Ishikawa (cell line): ENCODE data around the gene COL28A1.
A peak's percentile ranks its signal among the peaks of the same experiment; 100 is the strongest.

Experiments
- CEBPB ChIP-seq: IDR thresholded peaks from 2 replicates; pipeline ENCODE4 v1.6.1; 2012
- CREB1 ChIP-seq: IDR thresholded peaks from 2 replicates; pipeline ENCODE4 v1.6.1; 2012; ENCODE audit warnings: low read depth
- EGR1 ChIP-seq: IDR thresholded peaks from 2 replicates; pipeline ENCODE4 v1.6.1; 2012
- EP300 ChIP-seq: IDR thresholded peaks from 2 replicates; pipeline ENCODE4 v1.6.1; 2012; ENCODE audit warnings: borderline replicate concordance
- FOXM1 ChIP-seq: IDR thresholded peaks from 2 replicates; pipeline ENCODE4 v1.6.1; 2012; ENCODE audit warnings: low read depth, borderline replicate concordance
- MAX ChIP-seq: IDR thresholded peaks from 2 replicates; pipeline ENCODE4 v1.6.1; 2012
- NFIC ChIP-seq: IDR thresholded peaks from 2 replicates; pipeline ENCODE4 v1.6.1; 2012
- RAD21 ChIP-seq: IDR thresholded peaks from 2 replicates; pipeline ENCODE4 v1.6.1; 2012; ENCODE audit warnings: low read depth
- TAF1 ChIP-seq: IDR thresholded peaks from 2 replicates; pipeline ENCODE4 v1.6.1; 2012; ENCODE audit warnings: low read depth, mild to moderate bottlenecking
- TCF12 ChIP-seq: IDR thresholded peaks from 2 replicates; pipeline ENCODE4 v1.6.1; 2012; ENCODE audit warnings: low read depth
- TEAD4 ChIP-seq: IDR thresholded peaks from 2 replicates; pipeline ENCODE4 v1.6.1; 2012
- USF1 ChIP-seq: IDR thresholded peaks from 2 replicates; pipeline ENCODE4 v1.6.1; 2012
- YY1 ChIP-seq: IDR thresholded peaks from 2 replicates; pipeline ENCODE4 v1.6.1; 2012; ENCODE audit warnings: low read depth
- ZBTB7A ChIP-seq: IDR thresholded peaks from 2 replicates; pipeline ENCODE4 v1.6.1; 2012; ENCODE audit warnings: low read depth
- TF ChIP-seq, protein P1 (sequence below): IDR thresholded peaks from 2 replicates; pipeline ENCODE4 v1.6.1; 2012; ENCODE audit warnings: low read depth, mild to moderate bottlenecking

COL28A1 gene

GRCh38 chr7:7496311-7496710 is 39.4 kb downstream of the COL28A1 start:
- no peak for TF ChIP-seq MAX
- no peak for TF ChIP-seq FOXM1
- TF ChIP-seq ZBTB7A = no peak
- TF ChIP-seq, protein P1, sequence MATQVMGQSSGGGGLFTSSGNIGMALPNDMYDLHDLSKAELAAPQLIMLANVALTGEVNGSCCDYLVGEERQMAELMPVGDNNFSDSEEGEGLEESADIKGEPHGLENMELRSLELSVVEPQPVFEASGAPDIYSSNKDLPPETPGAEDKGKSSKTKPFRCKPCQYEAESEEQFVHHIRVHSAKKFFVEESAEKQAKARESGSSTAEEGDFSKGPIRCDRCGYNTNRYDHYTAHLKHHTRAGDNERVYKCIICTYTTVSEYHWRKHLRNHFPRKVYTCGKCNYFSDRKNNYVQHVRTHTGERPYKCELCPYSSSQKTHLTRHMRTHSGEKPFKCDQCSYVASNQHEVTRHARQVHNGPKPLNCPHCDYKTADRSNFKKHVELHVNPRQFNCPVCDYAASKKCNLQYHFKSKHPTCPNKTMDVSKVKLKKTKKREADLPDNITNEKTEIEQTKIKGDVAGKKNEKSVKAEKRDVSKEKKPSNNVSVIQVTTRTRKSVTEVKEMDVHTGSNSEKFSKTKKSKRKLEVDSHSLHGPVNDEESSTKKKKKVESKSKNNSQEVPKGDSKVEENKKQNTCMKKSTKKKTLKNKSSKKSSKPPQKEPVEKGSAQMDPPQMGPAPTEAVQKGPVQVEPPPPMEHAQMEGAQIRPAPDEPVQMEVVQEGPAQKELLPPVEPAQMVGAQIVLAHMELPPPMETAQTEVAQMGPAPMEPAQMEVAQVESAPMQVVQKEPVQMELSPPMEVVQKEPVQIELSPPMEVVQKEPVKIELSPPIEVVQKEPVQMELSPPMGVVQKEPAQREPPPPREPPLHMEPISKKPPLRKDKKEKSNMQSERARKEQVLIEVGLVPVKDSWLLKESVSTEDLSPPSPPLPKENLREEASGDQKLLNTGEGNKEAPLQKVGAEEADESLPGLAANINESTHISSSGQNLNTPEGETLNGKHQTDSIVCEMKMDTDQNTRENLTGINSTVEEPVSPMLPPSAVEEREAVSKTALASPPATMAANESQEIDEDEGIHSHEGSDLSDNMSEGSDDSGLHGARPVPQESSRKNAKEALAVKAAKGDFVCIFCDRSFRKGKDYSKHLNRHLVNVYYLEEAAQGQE = no peak
- no peak for TF ChIP-seq CREB1
- TF ChIP-seq CEBPB = no peak
- no peak for TF ChIP-seq YY1
- no peak for TF ChIP-seq USF1
- no peak for TF ChIP-seq TAF1
- TF ChIP-seq TEAD4 = no peak
- TF ChIP-seq TCF12 = no peak

DNA sequence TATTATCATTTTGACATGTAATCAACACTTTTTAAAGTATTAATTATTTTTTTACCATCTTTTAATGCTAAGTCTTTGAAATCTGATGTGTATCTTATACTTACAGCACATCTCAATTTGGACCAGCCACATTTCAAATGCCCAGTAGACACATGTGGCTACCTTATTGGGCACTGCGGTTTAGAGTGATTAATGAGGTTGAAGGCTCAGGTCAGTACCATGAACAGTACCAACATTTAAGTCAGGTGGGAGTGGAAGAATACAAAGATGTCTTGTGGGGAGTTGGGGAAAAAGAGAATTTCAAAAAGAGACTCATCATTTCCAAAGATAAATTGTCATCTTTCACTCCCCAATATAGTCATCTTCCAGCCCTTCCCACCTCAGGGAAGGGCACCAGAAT is 40.5 kb downstream of the COL28A1 start:
- no peak for TF ChIP-seq USF1
- TF ChIP-seq, protein P1 = peak; percentile 52

- no peak for TF ChIP-seq ZBTB7A
- TF ChIP-seq EP300 = no peak
- TF ChIP-seq TCF12 = no peak
- TF ChIP-seq MAX = no peak
- TF ChIP-seq, protein P1 = no peak
- no peak for TF ChIP-seq YY1
- no peak for TF ChIP-seq TEAD4
- no peak for TF ChIP-seq RAD21
- TF ChIP-seq TAF1 = no peak
- TF ChIP-seq USF1 = no peak
- no peak for TF ChIP-seq NFIC
- TF ChIP-seq CREB1 = no peak
- TF ChIP-seq FOXM1 = no peak
- TF ChIP-seq EGR1 = no peak
- TF ChIP-seq CEBPB = no peak
These were observed 44.6 kb downstream of the COL28A1 start for GRCh38 chr7:7491044-7491443.

DNA sequence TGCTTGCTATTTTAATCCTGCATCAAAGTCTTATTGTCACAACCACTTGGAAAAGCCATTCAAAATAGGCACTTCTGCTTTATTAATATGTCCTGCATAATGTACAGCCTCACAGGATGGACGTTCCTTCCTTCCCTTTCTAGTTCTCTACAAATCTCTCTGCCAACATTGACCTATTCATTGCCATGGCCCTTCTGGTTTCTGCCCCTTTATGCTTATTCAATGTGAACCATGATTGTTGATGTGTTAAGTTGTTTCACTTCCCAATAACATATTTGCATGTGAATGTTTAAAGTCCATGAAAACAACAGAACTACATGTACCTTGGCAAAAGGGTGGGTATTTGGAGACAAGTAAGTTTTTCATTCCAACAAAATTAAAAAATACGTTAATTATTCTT is 45.7 kb downstream of the COL28A1 start:
- TF ChIP-seq, protein P1 = no peak
- no peak for TF ChIP-seq MAX
- TF ChIP-seq CREB1 = no peak
- TF ChIP-seq USF1 = no peak
